ENCODE measurements around the gene OTUD5.

The OTUD5 gene

DNA sequence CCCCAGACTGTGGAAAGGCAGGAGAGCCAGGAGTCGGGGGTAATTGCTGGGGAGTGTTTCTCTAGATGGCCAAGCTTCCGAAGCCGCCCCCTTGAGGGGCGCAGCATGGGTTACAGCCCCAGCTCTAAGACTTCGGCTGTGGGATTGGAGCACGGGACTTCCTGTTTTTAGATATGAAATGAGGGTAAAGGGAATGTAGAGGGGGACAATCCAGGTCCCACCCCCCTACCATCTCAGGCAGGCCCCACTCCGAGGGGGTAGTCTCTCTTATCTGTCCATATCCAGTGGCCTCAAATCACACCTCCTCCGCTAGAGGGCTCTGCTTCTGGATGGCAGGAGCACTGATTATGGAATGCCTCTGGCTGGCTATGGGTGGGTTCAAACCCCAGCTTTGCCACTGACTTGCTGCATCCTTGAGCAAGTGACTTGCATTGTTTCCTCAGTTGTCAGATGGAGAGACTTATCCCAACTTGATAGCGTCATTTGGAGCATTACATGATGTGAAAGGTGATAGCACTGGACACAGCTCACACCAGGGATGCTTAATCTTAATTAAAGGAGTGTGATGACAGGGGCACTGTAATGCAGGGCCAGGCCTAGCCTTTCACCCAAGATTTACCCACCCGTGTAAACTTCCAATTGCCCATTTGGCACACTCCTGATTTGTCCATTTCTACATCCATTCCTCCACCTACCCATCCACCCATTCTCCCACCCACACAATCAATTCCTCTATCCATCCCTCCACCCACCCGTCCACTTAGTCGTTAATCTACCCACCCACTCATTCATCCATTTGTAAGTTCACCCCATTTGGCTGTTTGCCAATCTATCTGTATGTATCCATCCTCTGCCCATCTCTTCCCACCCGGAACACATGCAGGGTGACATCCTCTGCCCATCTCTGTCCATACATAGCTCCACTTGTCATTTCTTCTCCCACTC, 15.1 kb upstream of the OTUD5 start:
- DNase-seq (ENCODE audit: low spot score) = peak; percentile 31

DNA sequence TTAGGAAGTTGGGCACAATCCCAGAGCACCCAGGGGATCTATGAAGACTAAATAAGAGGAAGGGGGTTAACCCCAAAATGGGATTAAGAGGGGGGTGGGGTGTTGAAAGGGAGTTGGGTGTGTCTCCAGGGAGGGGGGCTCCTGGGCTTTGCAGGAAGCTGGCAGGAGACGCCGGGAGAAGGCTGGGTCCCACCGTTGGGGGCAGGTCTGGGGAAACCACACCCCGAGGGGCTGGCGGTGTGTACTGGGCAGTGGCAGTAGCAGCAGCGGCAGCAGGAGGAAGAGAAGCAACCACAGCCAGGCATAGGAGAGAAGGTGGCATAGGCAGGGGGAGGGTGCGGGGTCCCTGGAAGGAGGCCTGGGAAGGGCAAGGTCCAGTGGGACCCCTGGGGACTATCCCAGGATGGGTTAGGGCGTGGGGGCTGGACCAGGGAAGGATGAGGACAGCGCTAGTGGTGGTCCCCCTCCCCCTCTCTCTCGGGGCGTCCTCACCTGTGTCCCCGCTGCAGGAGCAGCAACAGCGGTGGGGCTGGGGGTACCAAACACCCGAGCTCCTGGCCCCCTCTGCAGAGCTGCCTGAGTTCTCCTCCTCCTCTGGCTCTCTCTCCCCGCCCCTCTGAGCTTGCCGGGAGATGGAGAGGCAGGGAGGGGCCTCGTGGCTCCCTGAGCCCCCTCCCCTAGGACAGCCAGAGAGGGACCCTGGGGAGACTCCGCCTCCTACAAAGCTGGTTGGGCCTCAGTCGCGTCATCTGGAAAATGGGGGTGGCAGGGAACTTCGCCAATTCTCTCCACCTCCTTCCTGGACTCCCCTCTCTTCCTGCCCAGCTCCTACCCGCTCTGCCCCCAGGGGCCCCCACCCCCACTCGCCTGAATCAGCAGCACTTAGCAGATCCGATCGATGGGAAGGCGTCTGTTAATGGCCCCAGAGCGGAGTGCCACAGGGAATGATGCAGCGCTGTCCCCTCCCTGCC, 14.1 kb upstream of the OTUD5 start, which contains the start of gene KCND1:
TSS of gene KCND1 (minus strand) at position 596 of the 971 bp plus-strand sequence. CDS start 1,573 bp downstream, outside the sequence.
- DNase-seq (ENCODE audit: low spot score) = no peak

- no peak for DNase-seq (ENCODE audit: low spot score)
These were observed 12.1 kb upstream of the OTUD5 start for GRCh38 chrX:48969471-48969870.

- no peak for DNase-seq (ENCODE audit: low spot score)
These were observed 11.0 kb upstream of the OTUD5 start for GRCh38 chrX:48968377-48968776.

DNA sequence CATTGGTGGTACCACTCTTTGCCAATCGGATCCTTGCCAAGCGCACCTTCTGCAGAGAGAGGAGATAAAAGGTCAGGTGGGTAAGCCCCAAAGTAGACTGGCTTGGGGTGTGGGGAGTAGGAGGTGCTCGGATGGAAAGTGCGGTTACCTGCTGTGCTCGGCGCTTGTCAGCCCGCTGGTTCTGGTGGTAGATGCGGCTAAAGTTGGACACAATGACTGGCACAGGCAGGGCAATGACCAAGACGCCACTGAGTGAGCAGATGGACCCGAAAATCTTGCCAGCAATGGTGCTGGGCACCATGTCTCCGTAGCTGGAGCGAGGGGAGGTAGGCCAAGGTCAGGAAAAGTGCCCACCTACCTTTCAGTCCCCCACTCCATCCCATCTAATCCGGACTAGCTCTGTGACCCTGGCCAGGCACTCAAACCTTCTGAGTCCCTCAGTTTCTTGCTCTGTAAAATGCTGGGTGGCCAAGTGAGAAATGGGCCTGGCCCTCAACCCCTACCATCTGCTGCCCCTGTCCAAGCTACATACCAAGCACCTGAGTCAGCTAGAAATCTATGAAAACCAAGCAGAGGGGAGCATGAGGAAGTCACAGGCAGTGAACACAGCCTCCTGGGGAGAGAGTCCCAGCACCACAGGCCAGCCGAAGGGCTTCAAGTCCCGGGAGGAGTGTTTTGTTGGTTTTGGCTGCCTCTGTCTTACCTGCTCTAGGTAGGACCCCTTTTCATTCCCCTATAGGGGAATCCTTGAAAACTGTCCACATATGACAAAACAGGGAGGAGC, 9.6 kb upstream of the OTUD5 start:
- DNase-seq (ENCODE audit: low spot score) = no peak

- DNase-seq (ENCODE audit: low spot score) = no peak
These were observed 8.6 kb upstream of the OTUD5 start for GRCh38 chrX:48965959-48966358.

- DNase-seq (ENCODE audit: low spot score) = no peak
These were observed 4.2 kb upstream of the OTUD5 start for GRCh38 chrX:48961585-48962091.

DNA sequence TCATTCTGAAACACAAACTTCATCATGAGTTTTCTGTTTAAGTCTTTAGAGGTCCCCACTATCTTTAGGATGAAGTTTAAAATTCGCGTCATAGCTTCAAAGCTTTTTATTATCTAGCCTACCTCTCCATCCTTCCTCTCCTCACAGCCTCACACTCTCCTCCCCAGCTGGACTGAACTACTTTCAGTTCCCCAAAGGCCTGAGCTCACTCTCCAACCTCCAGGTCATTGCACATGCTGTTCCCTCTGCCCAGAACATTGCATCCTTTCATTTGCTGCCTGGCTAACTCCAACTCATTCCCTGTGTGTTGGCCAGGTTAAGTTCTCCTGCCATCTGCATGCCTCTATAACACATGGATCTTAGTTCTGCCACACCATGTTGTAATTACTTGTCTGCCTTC, 2.9 kb upstream of the OTUD5 start:
- DNase-seq (ENCODE audit: low spot score) = no peak

GRCh38 chrX:48958635-48959094, 1.3 kb upstream of the OTUD5 start:
- DNase-seq (ENCODE audit: low spot score) = no peak

GRCh38 chrX:48957827-48958634, 624 bp upstream of the OTUD5 start:
- DNase-seq (ENCODE audit: low spot score) = peak; percentile 95

- no peak for DNase-seq (ENCODE audit: low spot score)
These were observed 536 bp downstream of the OTUD5 start for GRCh38 chrX:48956728-48957414.

GRCh38 chrX:48948589-48948988, 8.8 kb downstream of the OTUD5 start:
- no peak for DNase-seq (ENCODE audit: low spot score)

DNA sequence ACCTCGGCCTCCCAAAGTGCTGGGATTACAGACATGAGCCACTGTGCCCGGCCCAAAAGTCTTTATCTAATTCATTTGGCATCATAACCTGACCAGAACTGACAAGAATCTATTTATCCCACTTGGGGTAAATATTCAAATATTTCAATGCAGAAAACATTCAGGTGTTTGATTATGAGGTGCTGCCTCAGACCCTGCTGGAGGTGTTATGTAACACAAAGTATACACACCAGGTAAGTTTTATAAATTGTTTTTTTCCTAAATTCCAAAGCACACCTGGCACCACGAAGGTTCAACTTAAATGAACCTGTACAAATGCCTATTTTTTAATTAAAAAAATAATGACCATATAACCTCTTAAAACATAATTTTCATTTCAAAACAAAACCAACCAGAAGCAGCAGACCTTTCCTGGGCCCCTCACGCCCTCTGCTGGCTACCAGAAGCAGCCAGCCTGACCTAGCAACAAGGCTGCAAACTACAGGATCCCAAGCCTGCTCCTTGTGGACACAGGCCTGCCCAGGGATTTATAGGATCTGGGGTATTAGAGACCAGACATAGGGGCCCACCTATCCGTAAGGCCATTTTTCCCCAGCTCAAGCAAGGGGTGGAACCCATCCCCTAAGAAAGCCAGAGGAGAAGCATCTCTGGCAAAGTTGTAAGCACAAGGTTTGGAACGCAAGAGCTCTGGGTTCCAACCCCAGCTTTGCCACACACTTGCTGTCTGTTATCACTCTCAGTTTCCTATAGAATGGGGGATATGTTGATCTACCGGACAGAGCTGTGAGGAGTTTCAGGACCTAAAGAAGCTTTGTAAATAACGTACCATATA, 11.7 kb downstream of the OTUD5 start:
- peak; percentile 65 for DNase-seq (ENCODE audit: low spot score)

DNA sequence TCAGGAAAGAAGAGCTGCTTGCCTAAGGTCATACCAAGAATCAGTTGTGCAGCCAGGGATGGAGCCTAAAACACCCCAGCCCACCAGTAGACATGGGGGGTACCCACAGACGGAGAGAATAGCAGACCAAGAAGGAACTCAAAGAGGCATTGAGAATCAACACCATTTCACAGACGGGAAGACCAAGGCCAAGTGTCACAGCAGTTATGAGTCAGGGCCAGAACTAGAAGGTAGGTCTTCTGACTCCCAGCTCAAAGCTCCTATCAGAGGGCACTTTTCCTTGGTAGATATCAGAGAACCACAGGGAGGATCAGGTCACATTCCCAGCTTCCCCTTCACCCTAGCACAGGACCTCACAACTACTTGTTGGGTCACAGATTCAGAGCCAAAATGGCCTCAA, 14.5 kb downstream of the OTUD5 start:
- DNase-seq (ENCODE audit: low spot score) = no peak

DNA sequence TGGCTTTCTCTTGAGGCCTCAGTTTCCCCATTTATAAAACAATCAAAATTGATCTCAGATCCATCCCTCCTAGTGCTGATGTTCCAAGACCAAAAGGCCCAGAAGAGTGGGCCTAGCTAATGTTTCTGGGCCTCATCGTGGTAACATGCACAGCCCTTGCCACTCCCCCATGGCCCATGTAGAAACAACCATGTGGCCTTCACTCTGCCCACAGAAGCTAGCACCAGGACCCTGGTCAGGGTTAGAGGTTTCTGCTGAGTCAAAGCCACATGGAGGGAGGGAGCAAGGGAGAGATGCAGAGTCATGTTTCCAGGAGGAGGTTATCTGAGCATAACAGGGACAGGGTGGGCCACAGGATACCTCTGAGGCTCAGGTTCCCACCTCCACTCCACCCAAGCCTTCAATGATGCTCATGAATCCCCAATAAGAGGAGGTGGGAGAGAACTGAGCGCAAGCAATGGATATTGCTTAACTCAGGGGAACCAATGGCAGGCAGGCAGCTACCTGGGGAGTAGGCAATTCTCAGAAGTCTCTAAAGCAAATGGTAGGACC, 16.9 kb downstream of the OTUD5 start:
- no peak for DNase-seq (ENCODE audit: low spot score)

GRCh38 chrX:48939524-48940228, 17.7 kb downstream of the OTUD5 start:
- DNase-seq (ENCODE audit: low spot score) = no peak

DNA sequence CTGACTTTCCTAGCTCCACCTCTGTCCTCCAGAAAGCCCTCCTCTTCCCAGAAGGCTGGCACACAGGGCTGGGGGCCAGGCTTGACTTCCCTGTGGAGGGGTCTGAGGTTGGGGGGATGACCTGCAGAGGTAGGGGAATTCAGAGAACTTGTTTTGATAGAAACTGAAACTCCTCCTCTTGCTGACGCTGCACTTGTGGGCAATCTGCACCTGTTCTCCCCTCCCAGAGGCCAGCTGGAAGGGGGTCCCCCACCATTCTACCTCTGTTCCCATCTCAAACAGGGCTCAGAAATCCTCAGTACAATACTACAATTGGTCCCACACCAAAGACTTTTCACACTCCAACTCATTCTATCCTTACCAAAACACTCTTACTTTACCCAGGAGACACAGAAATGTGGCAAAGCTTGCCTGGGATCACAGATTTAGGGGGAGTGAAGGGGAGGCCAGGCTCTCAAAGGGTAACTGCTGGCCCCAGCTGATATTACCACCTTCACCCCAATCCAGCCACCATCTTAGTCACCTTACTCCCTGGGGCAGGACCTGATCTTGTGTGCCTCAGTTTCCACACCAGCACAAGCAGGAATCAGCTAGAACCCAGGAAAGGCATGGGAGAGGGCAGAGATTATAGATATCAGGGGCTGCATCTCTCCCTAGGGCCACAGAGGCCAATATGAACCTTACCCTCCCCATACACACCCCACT, 18.5 kb downstream of the OTUD5 start:
- peak; percentile 88 for DNase-seq (ENCODE audit: low spot score)
